Measurements from ENCODE around the gene DNAAF8.

- TF ChIP-seq CTCF (IDR thresholded peaks at IDR 0.05) (no peak), POLR2A (IDR thresholded peaks at IDR 0.05) (peak in 1 of 2 donors; percentile 34)
Measured at GRCh38 chr16:4696172-4696904, 38.0 kb upstream of the DNAAF8 start.

Data from adrenal gland (tissue), 5 donors.